ENCODE results near the gene MAPRE2. TPM values are rescaled to one million over a fixed set of nuclear protein-coding genes. Genes with fewer than 3 reads are reported as not detected.

MAPRE2 gene
- total RNA-seq (10 to 100 TPM in 3 of 6 donors, 1 to 10 TPM in 3; 8.4 to 18.2 (median 10.6) TPM), polyA plus RNA-seq (10 to 100 TPM in 1 of 2 donors, 1 to 10 TPM in 1; 4.8 to 13.0 TPM)

DNA sequence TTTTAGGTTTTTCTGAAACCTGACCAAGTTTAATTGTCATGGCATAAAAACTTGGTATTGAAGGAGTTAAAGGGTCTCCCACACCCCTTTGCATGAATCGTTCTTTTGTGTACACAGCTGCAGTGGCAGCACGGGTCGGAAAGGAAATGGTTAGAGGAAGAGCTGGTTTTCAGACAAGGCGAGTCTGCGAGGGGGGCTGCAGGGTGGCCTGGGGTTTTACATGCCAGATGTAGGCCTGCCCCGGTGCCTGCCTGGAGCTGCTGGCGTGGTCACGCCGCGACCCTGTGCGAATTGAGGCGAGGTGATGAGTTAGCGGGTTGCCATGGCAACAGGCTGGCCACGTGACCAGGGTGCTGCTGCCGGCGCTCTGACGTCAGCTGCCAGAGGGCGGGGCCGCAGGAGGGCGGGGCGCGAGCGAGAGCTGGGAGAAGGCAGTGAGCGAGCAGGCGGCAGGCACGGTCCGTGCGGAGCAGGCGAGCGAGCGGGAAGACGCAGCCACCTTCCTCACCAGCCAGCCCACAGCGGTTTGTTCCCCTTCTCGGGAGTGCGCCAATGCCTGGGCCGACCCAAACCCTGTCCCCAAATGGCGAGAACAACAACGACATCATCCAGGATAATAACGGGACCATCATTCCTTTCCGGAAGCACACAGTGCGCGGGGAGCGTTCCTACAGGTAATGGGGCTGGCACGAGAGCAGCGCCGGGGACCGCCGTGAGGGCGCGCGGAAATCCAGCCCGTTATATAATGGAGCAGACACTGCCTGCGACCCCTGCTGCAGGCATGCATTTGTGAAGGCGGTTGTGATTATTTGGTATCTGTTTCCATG lies at the start of gene MAPRE2:
Gene MAPRE2 (plus strand): TSS at position 426 of the 827 bp plus-strand sequence. CDS start 127 bp downstream, at position 553.
- Histone ChIP-seq H3K4me3 (peak within 1 kb of the TSS; percentile 55 to 78 (median 74)), H3K36me3 (no peaks in the 10 kb centered on the region), H3K27ac (peak within 1 kb of the TSS; percentile 70 to 84 (median 78)), H3K27me3 (no peaks in the 10 kb centered on the region), H3K4me1 (peaks cover 0 to 17% (median 0%) of the 10 kb centered on the region in 3 donors), H3K9me3 (no peaks in the 10 kb centered on the region)
- intact Hi-C loops (cut with DNase I) = no loop called here
- ATAC-seq (peak; percentile 96 to 98 (median 97)), FAIRE-seq (no peak), DNase-seq (peak; percentile 98 to 100 (median 98))
- no peak for TF ChIP-seq CTCF (IDR thresholded peaks at IDR 0.05)
- 0 to 1% methylated on average over 53 to 54 of the region's 54 CpGs for WGBS, 2 donors

- no peak overlapping the region for H3K27ac ChIP-seq
- 90 to 95% methylated on average over 3 of the region's 3 CpGs for WGBS, 2 donors
- DNase-seq (no peak), ATAC-seq (no peak), FAIRE-seq (no peak)
- no peak for TF ChIP-seq CTCF (IDR thresholded peaks at IDR 0.05)
- H3K36me3 ChIP-seq = no peaks in the 10 kb centered on the region
- no peaks in the 10 kb centered on the region for H3K9me3 ChIP-seq
- no peak overlapping the region for H3K4me3 ChIP-seq
- no peaks in the 10 kb centered on the region for H3K27me3 ChIP-seq
- intact Hi-C loops (cut with DNase I) = no loop called here
- no peaks in the 10 kb centered on the region for H3K4me1 ChIP-seq
These were observed 49.7 kb upstream of the MAPRE2 start for GRCh38 chr18:34991561-34991960.

DNA sequence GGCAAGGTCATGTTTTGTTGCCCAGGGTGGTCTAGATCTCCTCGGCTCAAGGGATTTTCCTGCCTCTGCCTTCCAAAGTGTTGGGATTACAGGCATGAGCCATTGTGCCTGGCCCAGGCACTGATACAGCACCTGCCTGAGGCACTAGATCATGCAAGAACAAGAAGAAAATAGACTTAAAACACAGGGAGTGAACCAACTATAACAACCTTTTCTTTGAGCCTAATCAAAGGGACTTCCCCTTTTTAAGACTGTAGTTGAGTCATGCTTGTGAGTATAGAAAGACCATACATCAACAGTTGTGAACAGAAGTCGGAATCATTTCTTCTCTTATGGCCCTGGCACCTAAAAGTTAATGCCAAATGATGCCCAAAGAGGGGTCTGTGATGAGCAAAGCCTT lies 47.9 kb upstream of the MAPRE2 start:
- no peak for FAIRE-seq
- H3K27me3 ChIP-seq = no peaks in the 10 kb centered on the region
- no peaks in the 10 kb centered on the region for H3K36me3 ChIP-seq
- DNase-seq = no peak
- no peaks in the 10 kb centered on the region for H3K4me1 ChIP-seq
- no peak overlapping the region for H3K4me3 ChIP-seq
- ATAC-seq = no peak
- H3K9me3 ChIP-seq = no peaks in the 10 kb centered on the region
- no peak for TF ChIP-seq CTCF (IDR thresholded peaks at IDR 0.05)
- H3K27ac ChIP-seq = no peak overlapping the region
- intact Hi-C loops (cut with DNase I) = no loop called here
- WGBS, 2 donors = 92 to 100% methylated on average over 2 of the region's 2 CpGs

- DNase-seq = no peak
- 97 to 99% methylated on average over 5 of the region's 5 CpGs for WGBS, 2 donors
- H3K4me3 ChIP-seq = no peak overlapping the region
- no peak for FAIRE-seq
- TF ChIP-seq CTCF (IDR thresholded peaks at IDR 0.05) = no peak
- no peaks in the 10 kb centered on the region for H3K27me3 ChIP-seq
- no peaks in the 10 kb centered on the region for H3K36me3 ChIP-seq
- no peaks in the 10 kb centered on the region for H3K9me3 ChIP-seq
- no peaks in the 10 kb centered on the region for H3K4me1 ChIP-seq
- intact Hi-C loops (cut with DNase I) = no loop called here
- H3K27ac ChIP-seq = no peak overlapping the region
- no peak for ATAC-seq
These were observed 45.5 kb upstream of the MAPRE2 start for GRCh38 chr18:34995746-34996145.

- WGBS, 2 donors = 81 to 91% methylated on average over 4 of the region's 4 CpGs
- Histone ChIP-seq H3K4me3 (no peak overlapping the region), H3K36me3 (no peaks in the 10 kb centered on the region), H3K27me3 (no peaks in the 10 kb centered on the region), H3K4me1 (peaks cover 0 to 3% (median 0%) of the 10 kb centered on the region in 3 donors), H3K27ac (no peak overlapping the region), H3K9me3 (no peaks in the 10 kb centered on the region)
- ATAC-seq = no peak
- no peak for TF ChIP-seq CTCF (IDR thresholded peaks at IDR 0.05)
- intact Hi-C loops (cut with DNase I) = no loop called here
- DNase-seq = no peak
- FAIRE-seq = no peak
These were observed 42.6 kb upstream of the MAPRE2 start for GRCh38 chr18:34998661-34999060.
